K562 (cell line): ENCODE measurements around the gene DPP3. TPM values are rescaled to one million over a fixed set of nuclear protein-coding genes. Genes with fewer than 3 reads are reported as not detected.

ENCODE experiments used
- ATAC-seq: fragments of 200-7000 bp; cut with Tn5 transposase; 3 replicates; pipeline ENCODE4 v1.9.1; 2020; ENCODE audit warnings: moderate library complexity
- BruUV-seq: library from RNA; stranded (reverse); fragments of 400-500 nt; replicated peaks from 2 replicates; lab custom pipeline; 2021; lab: Mats Ljungman, UMichigan
- CTCF ChIA-PET: fragments of 300-600 bp; formaldehyde crosslinking; extraction: SDS; loops from one replicate; lab custom pipeline; 2021; ENCODE audit warnings: low intra/inter-chr PET ratio; lab: Yijun Ruan, JAX
- POLR2A ChIA-PET: fragments of 300-600, 350-650 bp; sonication (Branson Sonifier 250); formaldehyde crosslinking; extraction: SDS; loops from one replicate; lab custom pipeline; 2021; ENCODE audit warnings: antibody characterized with exemption, inconsistent platforms; lab: Yijun Ruan, JAX
- DNase-seq, 4 experiments: peaks; one replicate each; pipeline versions ENCODE4 v3.0.0 to v3.0.0-alpha.2; 2011 to 2018; ENCODE audit warnings: low spot score in 3 of 4, mixed read lengths in 3 of 4; ENCODE audit errors: extremely low read depth in 1 of 4
- FAIRE-seq: peaks from 2 replicates; lab custom pipeline; 2011; peaks lifted over from hg19 to GRCh38; lab: Jason Lieb, UNC
- H2AFZ ChIP-seq: 2 replicates; pipeline ENCODE4 v1.6.0; 2011; ENCODE audit warnings: low read depth, low read length, control low read depth, inconsistent platforms
- H3K27ac ChIP-seq: fragments of 200-600 bp; 3 replicates; pipeline ENCODE4 v1.8.0; 2011; ENCODE audit warnings: low read depth, mild to moderate bottlenecking, control low read depth, inconsistent platforms, low read length, moderate library complexity, mixed read lengths; ENCODE audit errors: extremely low read depth
- H3K27me3 ChIP-seq, 2 experiments: fragments of 300-600 bp in 1 of 2; 2 replicates in 1 of 2; 3 replicates in 1 of 2; pipeline versions ENCODE4 v1.6.0 to v1.8.0; 2011; ENCODE audit warnings: inconsistent platforms in 2 of 2, low read length in 2 of 2, mild to moderate bottlenecking in 1 of 2, mixed read lengths in 1 of 2, moderate library complexity in 1 of 2; ENCODE audit not compliant: control insufficient read depth in 2 of 2, insufficient read depth in 2 of 2
- H3K36me3 ChIP-seq: fragments of 300-600 bp; 3 replicates; pipeline ENCODE4 v1.8.0; 2011; ENCODE audit warnings: mild to moderate bottlenecking, low read length, inconsistent platforms; ENCODE audit not compliant: control insufficient read depth, insufficient read depth
- H3K4me1 ChIP-seq, 2 experiments: fragments of 200-600 bp in 1 of 2; replicated peaks in 1 of 2; 2 replicates in 1 of 2; 3 replicates in 1 of 2; pipeline versions ENCODE4 v1.5.1 to v1.8.0; 2011; ENCODE audit warnings: inconsistent platforms in 2 of 2, low read length in 2 of 2, mild to moderate bottlenecking in 1 of 2, mixed read lengths in 1 of 2, moderate library complexity in 1 of 2; ENCODE audit not compliant: control insufficient read depth in 2 of 2, insufficient read depth in 2 of 2
- H3K4me2 ChIP-seq: 2 replicates; pipeline ENCODE4 v1.6.1; 2011; ENCODE audit warnings: low read length, control low read depth, inconsistent platforms, mixed read lengths; ENCODE audit not compliant: insufficient read depth
- H3K4me3 ChIP-seq: fragments of 200-600 bp; sonication (generic), shearing (Covaris generic); 2 replicates; pipeline ENCODE4 v1.5.1; 2016; ENCODE audit warnings: control low read depth, inconsistent platforms
- H3K79me2 ChIP-seq: fragments of 200-600 bp; 3 replicates; pipeline ENCODE4 v1.8.0; 2011; ENCODE audit warnings: low read length, inconsistent platforms; ENCODE audit not compliant: control insufficient read depth, insufficient read depth
- H3K9ac ChIP-seq, 2 experiments: 2 replicates each; pipeline versions ENCODE4 v1.6.0 to v1.6.1; 2011; ENCODE audit warnings: low read depth in 2 of 2, low read length in 2 of 2, control low read depth in 1 of 2, inconsistent platforms in 1 of 2, mild to moderate bottlenecking in 1 of 2, mixed read lengths in 1 of 2; ENCODE audit not compliant: insufficient read depth in 1 of 2
- H3K9me1 ChIP-seq: one replicate; pipeline ENCODE4 v1.6.0; 2011; ENCODE audit warnings: inconsistent platforms, mild to moderate bottlenecking, low read length, moderate library complexity; ENCODE audit not compliant: control insufficient read depth, insufficient read depth
- H3K9me3 ChIP-seq: replicated peaks from 2 replicates; pipeline ENCODE4 v1.5.1; 2011; ENCODE audit warnings: low read depth, low read length, inconsistent platforms; ENCODE audit not compliant: control insufficient read depth, insufficient read depth
- H4K20me1 ChIP-seq: replicated peaks from 2 replicates; pipeline ENCODE4 v1.6.1; 2011; ENCODE audit warnings: low read length, inconsistent platforms, mixed read lengths; ENCODE audit not compliant: control insufficient read depth, insufficient read depth
- CREBBP ChIP-seq: IDR thresholded peaks from one replicate; pipeline ENCODE4 v1.6.1; 2012; ENCODE audit warnings: low read depth, mild to moderate bottlenecking, control low read depth, inconsistent platforms, low read length
- NFIC ChIP-seq: fragments of 450-650 bp; IDR thresholded peaks from 2 replicates; pipeline ENCODE4 v1.6.1; 2017; ENCODE audit warnings: mild to moderate bottlenecking, inconsistent platforms
- RFX5 ChIP-seq: IDR thresholded peaks from 2 replicates; pipeline ENCODE4 v1.6.1; 2011; ENCODE audit warnings: low read depth, mild to moderate bottlenecking, improper control_type of control experiment, low read length
- SP1 ChIP-seq: sonication (generic); formaldehyde crosslinking; IDR thresholded peaks from 2 replicates; pipeline ENCODE4 v1.8.1; 2022; ENCODE audit warnings: mild to moderate bottlenecking, missing genetic modification reagents
- WHSC1 ChIP-seq: IDR thresholded peaks from one replicate; pipeline ENCODE4 v1.6.1; 2012; ENCODE audit warnings: low read length, control low read depth, inconsistent platforms
- WGBS: fragments of 100-300 bp; shearing (Covaris generic); methylation state at CpG from one replicate; pipeline ENCODE4 v1.1.6; 2016; ENCODE audit warnings: low coverage, mixed read lengths; ENCODE audit not compliant: insufficient coverage; ENCODE audit errors: missing lambda C conversion rate; 5-methylcytosine and 5-hydroxymethylcytosine counted together
- in situ Hi-C: fragments of 300-500 bp; cut with MboI; formaldehyde crosslinking; loops from 4 replicates; pipeline ENCODE4 v1.15.0; 2018; ENCODE audit warnings: inconsistent platforms, mixed read lengths
- intact Hi-C: fragments of 100-400 bp; cut with micrococcal nuclease; formaldehyde crosslinking; loops from 2 replicates; pipeline ENCODE4 v1.14.2; 2022
- polyA plus RNA-seq, 8 experiments: library from polyadenylated mRNA; depleted of rRNA in 4 of 8; stranded (reverse) in 5 of 8; unstranded in 3 of 8; fragments of >200 nt; fragmentation: Nextera tagmentation in 2 of 8; fragmentation: Illumina TruSeq in 1 of 8; extraction: Ambion mirVana in 2 of 8; extraction: Trizol in 1 of 8; gene quantifications; 2 replicates each; pipeline versions ENCODE4 v1.2.1 to v1.2.3, GENCODE V29; 2011 to 2014; ENCODE audit warnings: inconsistent platforms in 1 of 8, missing spikeins in 1 of 8
- total RNA-seq, 7 experiments: library from RNA; depleted of rRNA in 6 of 7; stranded (reverse); fragments of >200 nt in 6 of 7; fragmentation: Illumina TruSeq in 2 of 7; extraction: Trizol in 2 of 7; gene quantifications; 2 replicates each; pipeline versions ENCODE4 v1.2.1 to v1.2.3, GENCODE V29; 2011 to 2021; ENCODE audit warnings: low replicate concordance in 1 of 7
- TF ChIP-seq, protein P1 (sequence below): fragments of 450-650 bp; IDR thresholded peaks from 2 replicates; pipeline ENCODE4 v1.6.1; 2016; ENCODE audit warnings: mild to moderate bottlenecking
- TF ChIP-seq, protein P2 (sequence below): fragments of 250-450 bp; sonication (Bioruptor Pico); IDR thresholded peaks from 2 replicates; pipeline ENCODE4 v1.5.0; 2021
- TF ChIP-seq, protein P3 (sequence below): fragments of 450-650 bp; IDR thresholded peaks from 2 replicates; pipeline ENCODE4 v1.6.1; 2016

The DPP3 gene
- total and polyA plus RNA-seq, 9 of the 15 experiments (the other 6 are each of a cell fraction or from before 2014, with no cell fraction given), result 3.7 to 69.2 (median 43.3) TPM

DNA sequence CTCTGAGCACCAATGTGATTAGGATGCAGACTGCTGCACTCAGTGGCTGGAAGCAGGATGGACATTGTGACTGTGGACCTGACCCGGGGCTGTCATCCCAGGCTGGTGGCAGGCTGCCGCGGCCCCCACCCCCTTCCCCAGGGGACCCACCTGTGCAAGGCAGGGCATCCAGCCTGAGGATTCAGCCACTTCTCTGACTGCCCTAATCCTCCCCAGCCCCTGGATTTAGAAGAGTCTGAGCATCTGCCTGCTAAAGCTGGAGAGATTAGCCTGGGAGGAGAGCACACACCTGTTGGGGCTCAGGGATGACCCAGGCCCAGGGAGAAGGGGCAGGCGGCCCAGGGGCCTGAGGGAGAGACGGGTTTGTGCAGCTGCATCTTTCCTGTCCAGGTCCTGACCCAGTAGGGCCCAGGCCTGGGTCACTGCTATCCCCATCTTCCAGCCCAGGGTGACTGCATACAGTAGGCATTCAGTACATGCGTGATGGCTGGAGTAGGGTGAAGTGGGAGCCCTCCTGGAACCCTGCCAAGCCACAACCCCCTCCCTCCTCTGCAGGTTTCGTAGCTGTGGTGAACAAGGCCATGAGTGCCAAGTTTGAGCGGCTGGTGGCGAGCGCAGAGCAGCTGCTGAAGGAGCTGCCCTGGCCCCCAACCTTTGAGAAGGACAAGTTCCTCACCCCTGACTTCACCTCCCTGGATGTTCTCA, 12.1 kb downstream of the DPP3 start:
- 0 out of 2 replicates have a peak, but pooled peaks cover 2% of the 10 kb centered on the region for H4K20me1 ChIP-seq
- peaks cover 0 to 30% of the 10 kb centered on the region in 2 experiments; a peak in 3 of 5 replicates for H3K4me1 ChIP-seq
- no peak overlapping the region for H2AFZ ChIP-seq
- no peaks in the 10 kb centered on the region for H3K27me3 ChIP-seq
- no peaks in the 10 kb centered on the region for H3K9me3 ChIP-seq
- peak overlapping the region in 1 of 2 experiments; percentile 66; a peak in 2 of 4 replicates for H3K9ac ChIP-seq
- H3K36me3 ChIP-seq, result peaks cover 61% of the 10 kb centered on the region; the same call in 2 of the 3 replicates
- FAIRE-seq (no peak), DNase-seq (no peak), ATAC-seq (no peak)
- no peaks in the 10 kb centered on the region for H3K9me1 ChIP-seq
- ChIA-PET POLR2A (interaction anchor here (0.7 to 1.8 kb wide), 4 partner anchors 9 to 148 kb away, joined by 3 to 8 read pairs (median 3); partner anchors contain the start of gene DPP3), CTCF (no interaction called here)
- no peak overlapping the region for H3K27ac ChIP-seq
- no peak overlapping the region for H3K4me2 ChIP-seq
- 63% methylated on average over 5 of the region's 10 CpGs for WGBS
- in situ Hi-C loops, result no loop called here
- TF ChIP-seq CREBBP (no peak), NFIC (peak; percentile 71), WHSC1 (no peak), RFX5 (no peak), SP1 (CRISPR knock-in tag) (no peak)
- TF ChIP-seq, protein P1, sequence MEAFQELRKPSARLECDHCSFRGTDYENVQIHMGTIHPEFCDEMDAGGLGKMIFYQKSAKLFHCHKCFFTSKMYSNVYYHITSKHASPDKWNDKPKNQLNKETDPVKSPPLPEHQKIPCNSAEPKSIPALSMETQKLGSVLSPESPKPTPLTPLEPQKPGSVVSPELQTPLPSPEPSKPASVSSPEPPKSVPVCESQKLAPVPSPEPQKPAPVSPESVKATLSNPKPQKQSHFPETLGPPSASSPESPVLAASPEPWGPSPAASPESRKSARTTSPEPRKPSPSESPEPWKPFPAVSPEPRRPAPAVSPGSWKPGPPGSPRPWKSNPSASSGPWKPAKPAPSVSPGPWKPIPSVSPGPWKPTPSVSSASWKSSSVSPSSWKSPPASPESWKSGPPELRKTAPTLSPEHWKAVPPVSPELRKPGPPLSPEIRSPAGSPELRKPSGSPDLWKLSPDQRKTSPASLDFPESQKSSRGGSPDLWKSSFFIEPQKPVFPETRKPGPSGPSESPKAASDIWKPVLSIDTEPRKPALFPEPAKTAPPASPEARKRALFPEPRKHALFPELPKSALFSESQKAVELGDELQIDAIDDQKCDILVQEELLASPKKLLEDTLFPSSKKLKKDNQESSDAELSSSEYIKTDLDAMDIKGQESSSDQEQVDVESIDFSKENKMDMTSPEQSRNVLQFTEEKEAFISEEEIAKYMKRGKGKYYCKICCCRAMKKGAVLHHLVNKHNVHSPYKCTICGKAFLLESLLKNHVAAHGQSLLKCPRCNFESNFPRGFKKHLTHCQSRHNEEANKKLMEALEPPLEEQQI, result no peak
- TF ChIP-seq, protein P2, sequence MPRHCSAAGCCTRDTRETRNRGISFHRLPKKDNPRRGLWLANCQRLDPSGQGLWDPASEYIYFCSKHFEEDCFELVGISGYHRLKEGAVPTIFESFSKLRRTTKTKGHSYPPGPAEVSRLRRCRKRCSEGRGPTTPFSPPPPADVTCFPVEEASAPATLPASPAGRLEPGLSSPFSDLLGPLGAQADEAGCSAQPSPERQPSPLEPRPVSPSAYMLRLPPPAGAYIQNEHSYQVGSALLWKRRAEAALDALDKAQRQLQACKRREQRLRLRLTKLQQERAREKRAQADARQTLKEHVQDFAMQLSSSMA (CRISPR knock-in tag), result no peak
- TF ChIP-seq, protein P3, sequence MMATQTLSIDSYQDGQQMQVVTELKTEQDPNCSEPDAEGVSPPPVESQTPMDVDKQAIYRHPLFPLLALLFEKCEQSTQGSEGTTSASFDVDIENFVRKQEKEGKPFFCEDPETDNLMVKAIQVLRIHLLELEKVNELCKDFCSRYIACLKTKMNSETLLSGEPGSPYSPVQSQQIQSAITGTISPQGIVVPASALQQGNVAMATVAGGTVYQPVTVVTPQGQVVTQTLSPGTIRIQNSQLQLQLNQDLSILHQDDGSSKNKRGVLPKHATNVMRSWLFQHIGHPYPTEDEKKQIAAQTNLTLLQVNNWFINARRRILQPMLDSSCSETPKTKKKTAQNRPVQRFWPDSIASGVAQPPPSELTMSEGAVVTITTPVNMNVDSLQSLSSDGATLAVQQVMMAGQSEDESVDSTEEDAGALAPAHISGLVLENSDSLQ, result no peak
- intact Hi-C loops, result no loop called here
- no TSS peak for BruUV-seq
- no peak overlapping the region for H3K4me3 ChIP-seq
- no peaks in the 10 kb centered on the region for H3K79me2 ChIP-seq
